GM23338 (cell line): ENCODE data around the gene DNAL1.

Source experiments
- EZH2 ChIP-seq: fragments of 200-600 bp; sonication (generic); IDR thresholded peaks from one replicate; pipeline ENCODE4 v1.8.0; 2017; ENCODE audit warnings: antibody characterized with exemption, mild to moderate bottlenecking, low read depth; ENCODE audit not compliant: unreplicated experiment
- EZH2phosphoT487 ChIP-seq: fragments of 200-600 bp; sonication (generic); IDR thresholded peaks from one replicate; pipeline ENCODE4 v1.8.1; 2018; ENCODE audit warnings: antibody characterized with exemption; ENCODE audit not compliant: unreplicated experiment
- JUNB ChIP-seq: IDR thresholded peaks from one replicate; pipeline ENCODE4 v1.6.1; 2016; ENCODE audit warnings: antibody characterized with exemption; ENCODE audit not compliant: unreplicated experiment
- POLR2AphosphoS5 ChIP-seq: IDR thresholded peaks from 2 replicates; pipeline ENCODE4 v1.6.1; 2016; ENCODE audit warnings: antibody characterized with exemption, low read depth
- TF ChIP-seq, protein P1 (sequence below), 2 experiments: fragments of 200-600 bp in 1 of 2; sonication (generic) in 1 of 2; conservative IDR thresholded peaks; 2 replicates each; pipeline versions ENCODE4 v1.5.1 to v1.6.1; 2016 to 2017; ENCODE audit warnings: antibody characterized with exemption in 2 of 2, low read depth in 2 of 2, mild to moderate bottlenecking in 2 of 2, moderate library complexity in 1 of 2

DNA sequence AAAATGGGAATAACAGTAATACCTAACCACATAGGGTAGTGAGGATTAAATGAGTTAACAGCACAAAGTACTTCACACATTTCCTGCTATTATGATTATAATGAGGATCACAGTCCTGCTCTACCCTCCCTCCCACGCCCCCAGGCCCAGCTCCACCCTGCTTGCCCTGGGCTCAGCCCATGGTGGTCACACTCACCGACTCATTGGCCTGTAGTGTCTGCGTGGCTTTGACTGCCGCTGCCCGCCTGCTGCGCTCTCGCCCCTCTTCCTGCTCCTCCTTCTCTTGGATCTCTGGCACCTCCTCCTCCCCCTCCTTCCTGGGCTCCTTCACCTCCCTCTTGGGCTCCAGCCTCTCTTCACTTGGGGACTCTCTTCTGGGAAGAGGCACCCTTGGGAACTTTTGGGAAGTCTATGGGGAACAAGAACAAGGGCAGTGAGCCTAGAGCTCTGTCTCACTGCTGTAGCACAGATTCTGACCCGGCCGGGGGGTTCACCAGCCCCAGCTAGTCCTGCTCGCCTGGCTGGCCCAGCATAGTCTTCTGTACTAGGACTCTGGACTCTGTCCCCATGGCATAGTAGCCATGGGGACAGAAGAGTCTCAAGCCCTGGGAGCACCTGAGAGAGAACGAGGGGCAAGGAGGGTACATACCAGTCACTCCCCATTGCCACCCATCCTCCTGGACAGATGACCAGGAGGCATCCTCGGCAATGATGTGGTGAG, 76.5 kb downstream of the DNAL1 start:
- TF ChIP-seq JUNB (no peak), POLR2AphosphoS5 (no peak), EZH2 (no peak), EZH2phosphoT487 (no peak)
- TF ChIP-seq, protein P1, sequence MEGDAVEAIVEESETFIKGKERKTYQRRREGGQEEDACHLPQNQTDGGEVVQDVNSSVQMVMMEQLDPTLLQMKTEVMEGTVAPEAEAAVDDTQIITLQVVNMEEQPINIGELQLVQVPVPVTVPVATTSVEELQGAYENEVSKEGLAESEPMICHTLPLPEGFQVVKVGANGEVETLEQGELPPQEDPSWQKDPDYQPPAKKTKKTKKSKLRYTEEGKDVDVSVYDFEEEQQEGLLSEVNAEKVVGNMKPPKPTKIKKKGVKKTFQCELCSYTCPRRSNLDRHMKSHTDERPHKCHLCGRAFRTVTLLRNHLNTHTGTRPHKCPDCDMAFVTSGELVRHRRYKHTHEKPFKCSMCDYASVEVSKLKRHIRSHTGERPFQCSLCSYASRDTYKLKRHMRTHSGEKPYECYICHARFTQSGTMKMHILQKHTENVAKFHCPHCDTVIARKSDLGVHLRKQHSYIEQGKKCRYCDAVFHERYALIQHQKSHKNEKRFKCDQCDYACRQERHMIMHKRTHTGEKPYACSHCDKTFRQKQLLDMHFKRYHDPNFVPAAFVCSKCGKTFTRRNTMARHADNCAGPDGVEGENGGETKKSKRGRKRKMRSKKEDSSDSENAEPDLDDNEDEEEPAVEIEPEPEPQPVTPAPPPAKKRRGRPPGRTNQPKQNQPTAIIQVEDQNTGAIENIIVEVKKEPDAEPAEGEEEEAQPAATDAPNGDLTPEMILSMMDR (conservative IDR thresholded peaks at IDR 0.05; ENCODE audit: low read depth in 2 of 2): no peak
